Subcutaneous abdominal adipose tissue (tissue), 5 donors: ENCODE measurements around the gene PINLYP.
"Not testable (repeated sequence)": the region's sequence is repeated elsewhere in the genome, so short reads cannot be mapped to it uniquely, and the experiment has no call there.

Source experiments
- H3K27ac ChIP-seq: one replicate; pipeline ENCODE4 v1.7.0; 2013; ENCODE audit warnings: low read depth, mild to moderate bottlenecking, inconsistent platforms, low read length, moderate library complexity
- H3K27me3 ChIP-seq, 5 donors: one replicate each; pipeline ENCODE4 v1.7.0; 2013; ENCODE audit warnings: low read length in 5 of 5, inconsistent platforms in 1 of 5; ENCODE audit not compliant: control insufficient read depth in 5 of 5, insufficient read depth in 4 of 5
- H3K36me3 ChIP-seq, 5 donors: one replicate each; pipeline ENCODE4 v1.7.0; 2013; ENCODE audit warnings: low read length in 5 of 5; ENCODE audit not compliant: control insufficient read depth in 5 of 5, insufficient read depth in 5 of 5
- H3K4me1 ChIP-seq, 5 donors: one replicate each; pipeline ENCODE4 v1.7.0; 2013; ENCODE audit warnings: low read length in 5 of 5, mild to moderate bottlenecking in 3 of 5, moderate library complexity in 1 of 5; ENCODE audit not compliant: control insufficient read depth in 5 of 5, insufficient read depth in 5 of 5
- H3K4me3 ChIP-seq, 5 donors: one replicate each; pipeline ENCODE4 v1.7.0; 2013; ENCODE audit warnings: low read length in 5 of 5, low read depth in 1 of 5
- H3K9ac ChIP-seq, 5 donors: one replicate each; pipeline ENCODE4 v1.7.0; 2013; ENCODE audit warnings: low read length in 5 of 5, mild to moderate bottlenecking in 4 of 5, moderate library complexity in 3 of 5
- H3K9me3 ChIP-seq, 5 donors: one replicate each; pipeline ENCODE4 v1.7.0; 2013; ENCODE audit warnings: low read length in 5 of 5; ENCODE audit not compliant: control insufficient read depth in 5 of 5
- donor health status: healthy.
- donor health status: healthy.
- donor health status: healthy.
- donor health status: healthy.
- donor health status: healthy.

Gene PINLYP

DNA sequence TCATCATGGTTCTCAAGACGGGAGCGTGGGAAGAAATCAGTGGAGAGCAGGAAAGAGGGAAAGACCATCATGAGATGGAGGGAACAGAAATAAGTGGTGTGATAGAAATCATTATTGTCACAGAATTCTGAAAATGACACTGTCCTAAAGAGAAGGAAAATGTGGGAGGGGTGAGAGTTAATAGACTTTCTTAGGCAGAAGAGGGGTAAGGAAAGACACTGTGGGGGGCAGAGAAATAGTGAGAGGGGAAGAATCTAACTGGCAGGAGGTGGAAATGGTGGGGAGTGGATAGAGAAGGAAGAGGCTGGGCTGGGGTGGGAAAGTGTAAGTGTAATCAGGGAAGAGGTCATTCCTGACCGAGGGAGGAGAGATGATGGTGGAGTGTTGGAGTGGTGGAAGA is 3.2 kb downstream of the PINLYP start:
- Histone ChIP-seq H3K9ac (no peak overlapping the region), H3K4me1 (peaks cover 5 to 37% (median 34%) of the 10 kb centered on the region in 5 donors), H3K4me3 (no peak overlapping the region), H3K36me3 (no peaks in the 10 kb centered on the region), H3K27me3 (no peaks in the 10 kb centered on the region), H3K9me3 (no peaks in the 10 kb centered on the region), H3K27ac (no peak overlapping the region)

- peaks cover 0 to 21% (median 17%) of the 10 kb centered on the region in 5 donors for H3K4me1 ChIP-seq
- peaks cover 0 to 7% (median 2%) of the 10 kb centered on the region in 5 donors for H3K36me3 ChIP-seq
- no peaks in the 10 kb centered on the region for H3K27me3 ChIP-seq
- no peak overlapping the region for H3K27ac ChIP-seq
- no peaks in the 10 kb centered on the region for H3K9me3 ChIP-seq
- H3K4me3 ChIP-seq = peak overlapping the region in 4 of 5 donors; percentile 64 to 77 (median 66)
- H3K9ac ChIP-seq = peak overlapping the region in 3 of 5 donors; percentile 1 to 53 (median 26)
These were observed 5.9 kb downstream of the PINLYP start for GRCh38 chr19:43581467-43581866.

- H3K4me1 ChIP-seq = peaks cover 0 to 21% (median 17%) of the 10 kb centered on the region in 5 donors
- H3K9me3 ChIP-seq = no peaks in the 10 kb centered on the region
These were observed 6.9 kb downstream of the PINLYP start for GRCh38 chr19:43582495-43582894.

GRCh38 chr19:43584484-43584883 is 8.9 kb downstream of the PINLYP start:
- Histone ChIP-seq H3K36me3 (peaks cover 0 to 12% (median 7%) of the 10 kb centered on the region in 5 donors), H3K4me1 (peaks cover 0 to 21% (median 17%) of the 10 kb centered on the region in 5 donors), H3K4me3 (no peak overlapping the region), H3K9me3 (no peaks in the 10 kb centered on the region), H3K27me3 (no peaks in the 10 kb centered on the region), H3K27ac (no peak overlapping the region), H3K9ac (no peak overlapping the region)

More at GRCh38 chr19:43582495-43582894, 6.9 kb downstream of the PINLYP start:
- Histone ChIP-seq H3K4me3 (no peak overlapping the region), H3K27me3 (no peaks in the 10 kb centered on the region), H3K36me3 (peaks cover 0 to 11% (median 5%) of the 10 kb centered on the region in 5 donors), H3K9ac (no peak overlapping the region), H3K27ac (no peak overlapping the region)

GRCh38 chr19:43586346-43586745 is 10.7 kb downstream of the PINLYP start:
- peaks cover 0 to 26% (median 19%) of the 10 kb centered on the region in 5 donors for H3K36me3 ChIP-seq
- H3K4me1 ChIP-seq = peaks cover 0 to 6% (median 2%) of the 10 kb centered on the region in 5 donors
- no peaks in the 10 kb centered on the region for H3K9me3 ChIP-seq

GRCh38 chr19:43587029-43587428 is 11.4 kb downstream of the PINLYP start:
- not testable (repeated sequence) for H3K4me1 ChIP-seq, H3K27me3 ChIP-seq, H3K9ac ChIP-seq, H3K9me3 ChIP-seq, H3K27ac ChIP-seq, H3K4me3 ChIP-seq
- H3K36me3 ChIP-seq = peaks cover 0 to 32% (median 22%) of the 10 kb centered on the region in 5 donors

More at GRCh38 chr19:43586346-43586745, 10.7 kb downstream of the PINLYP start:
- Histone ChIP-seq H3K9ac (no peak overlapping the region), H3K4me3 (no peak overlapping the region), H3K27me3 (no peaks in the 10 kb centered on the region), H3K27ac (no peak overlapping the region)

- H3K27ac ChIP-seq = no peak overlapping the region
- no peaks in the 10 kb centered on the region for H3K27me3 ChIP-seq
- H3K9ac ChIP-seq = no peak overlapping the region
- peaks cover 0 to 12% (median 8%) of the 10 kb centered on the region in 5 donors for H3K4me1 ChIP-seq
- no peak overlapping the region for H3K4me3 ChIP-seq
- H3K36me3 ChIP-seq = peaks cover 0 to 51% (median 39%) of the 10 kb centered on the region in 5 donors
- H3K9me3 ChIP-seq = no peaks in the 10 kb centered on the region
These were observed 13.7 kb downstream of the PINLYP start for GRCh38 chr19:43589277-43589676.

GRCh38 chr19:43589678-43590077 is 14.1 kb downstream of the PINLYP start:
- H3K4me3 ChIP-seq = no peak overlapping the region
- no peak overlapping the region for H3K27ac ChIP-seq
- no peak overlapping the region for H3K9ac ChIP-seq
- no peaks in the 10 kb centered on the region for H3K27me3 ChIP-seq
- no peaks in the 10 kb centered on the region for H3K9me3 ChIP-seq
- H3K4me1 ChIP-seq = peaks cover 0 to 15% (median 12%) of the 10 kb centered on the region in 5 donors
- H3K36me3 ChIP-seq = peaks cover 0 to 51% (median 39%) of the 10 kb centered on the region in 5 donors

GRCh38 chr19:43591904-43592772 is 16.5 kb downstream of the PINLYP start:
- H3K27ac ChIP-seq = no peak overlapping the region
- H3K4me1 ChIP-seq = peaks cover 5 to 33% (median 30%) of the 10 kb centered on the region in 5 donors
- H3K9ac ChIP-seq = no peak overlapping the region
- no peaks in the 10 kb centered on the region for H3K27me3 ChIP-seq
- peaks cover 0 to 46% (median 33%) of the 10 kb centered on the region in 5 donors for H3K36me3 ChIP-seq
- H3K9me3 ChIP-seq = no peaks in the 10 kb centered on the region
- no peak overlapping the region for H3K4me3 ChIP-seq

GRCh38 chr19:43592800-43593350 is 17.3 kb downstream of the PINLYP start:
- Histone ChIP-seq H3K4me3 (no peak overlapping the region), H3K27me3 (no peaks in the 10 kb centered on the region), H3K27ac (no peak overlapping the region), H3K9me3 (no peaks in the 10 kb centered on the region), H3K36me3 (peaks cover 0 to 46% (median 33%) of the 10 kb centered on the region in 5 donors), H3K9ac (peak overlapping the region in 1 of 5 donors; percentile 63), H3K4me1 (peaks cover 8 to 40% (median 37%) of the 10 kb centered on the region in 5 donors)
